KOPT-K1 (cell line): ENCODE data around the gene HAUS7.
"Not testable (repeated sequence)": the region's sequence is repeated elsewhere in the genome, so short reads cannot be mapped to it uniquely, and the experiment has no call there.

Experiments used
- H3K27ac ChIP-seq: fragments of 200-600 bp; sonication (generic); 2 replicates; pipeline ENCODE4 v1.5.1; 2016; ENCODE audit warnings: antibody characterized with exemption, mild to moderate bottlenecking, low read depth, low read length; ENCODE audit not compliant: poor library complexity, severe bottlenecking
- H3K36me3 ChIP-seq: fragments of 200-600 bp; sonication (generic); 2 replicates; pipeline ENCODE4 v1.5.1; 2017; ENCODE audit warnings: antibody characterized with exemption, mild to moderate bottlenecking, low read length, moderate library complexity; ENCODE audit not compliant: insufficient read depth
- H3K9me3 ChIP-seq: fragments of 200-600 bp; sonication (generic); 2 replicates; pipeline ENCODE4 v1.5.1; 2017; ENCODE audit warnings: antibody characterized with exemption, low read length, mild to moderate bottlenecking; ENCODE audit not compliant: insufficient read depth, poor library complexity, severe bottlenecking

The HAUS7 gene

DNA sequence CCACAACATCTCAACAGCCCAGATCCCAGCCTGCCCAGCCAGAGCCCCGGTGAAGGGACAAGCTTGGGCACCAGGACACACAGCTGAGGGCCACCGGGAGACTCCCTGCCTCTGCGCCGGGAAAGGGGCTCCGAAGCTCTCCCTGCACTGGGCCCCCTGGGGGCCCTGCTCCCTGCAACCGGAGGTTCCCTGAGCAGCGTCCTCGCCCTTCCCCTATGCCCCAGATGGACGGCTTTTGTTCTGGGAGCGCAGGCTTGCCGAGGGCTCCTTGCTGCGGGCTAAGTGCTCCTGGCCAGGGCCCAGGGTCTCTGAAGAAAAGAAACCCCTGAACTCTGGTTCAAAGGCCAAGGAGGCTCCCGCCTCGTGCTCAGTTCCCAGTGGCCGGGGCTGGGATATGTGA lies 60.0 kb downstream of the HAUS7 start:
- Histone ChIP-seq H3K36me3 (no peaks in the 10 kb centered on the region), H3K9me3 (no peaks in the 10 kb centered on the region), H3K27ac (no peak overlapping the region)

DNA sequence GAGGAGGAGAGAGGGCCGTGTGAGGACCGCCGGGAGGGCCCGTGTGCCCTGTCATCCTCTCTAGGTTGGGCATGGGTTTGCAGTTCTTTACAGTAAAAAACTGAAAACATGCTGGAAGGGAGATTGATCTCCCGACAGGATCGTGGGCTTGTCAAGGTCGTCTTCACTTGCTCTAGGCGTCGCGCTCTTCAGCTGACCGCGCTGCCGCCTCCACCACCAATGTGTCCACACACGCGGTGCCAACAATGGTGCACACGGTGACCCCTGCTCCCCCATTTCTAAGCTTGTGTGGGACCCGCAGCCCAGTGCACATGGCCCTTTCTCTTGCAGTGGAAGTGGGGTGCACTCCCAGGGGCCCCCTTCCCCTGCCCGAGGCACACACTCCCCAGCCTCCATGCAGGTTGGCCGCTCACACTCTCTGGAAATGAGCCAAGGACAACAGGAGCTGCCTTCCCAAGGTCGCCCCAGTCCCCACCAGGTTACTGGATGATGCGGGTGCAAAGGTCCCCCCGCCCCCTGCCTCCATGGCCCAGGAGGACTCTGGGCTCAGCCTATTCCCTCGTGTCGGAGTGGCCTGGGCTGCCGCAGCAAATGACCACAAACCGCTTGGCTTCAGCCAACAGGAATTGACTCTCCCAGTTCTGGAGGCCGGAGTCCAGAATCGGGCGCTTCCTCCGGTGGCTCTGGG lies 60.8 kb downstream of the HAUS7 start:
- H3K9me3 ChIP-seq: no peaks in the 10 kb centered on the region
- H3K36me3 ChIP-seq: no peaks in the 10 kb centered on the region
- H3K27ac ChIP-seq: no peak overlapping the region

DNA sequence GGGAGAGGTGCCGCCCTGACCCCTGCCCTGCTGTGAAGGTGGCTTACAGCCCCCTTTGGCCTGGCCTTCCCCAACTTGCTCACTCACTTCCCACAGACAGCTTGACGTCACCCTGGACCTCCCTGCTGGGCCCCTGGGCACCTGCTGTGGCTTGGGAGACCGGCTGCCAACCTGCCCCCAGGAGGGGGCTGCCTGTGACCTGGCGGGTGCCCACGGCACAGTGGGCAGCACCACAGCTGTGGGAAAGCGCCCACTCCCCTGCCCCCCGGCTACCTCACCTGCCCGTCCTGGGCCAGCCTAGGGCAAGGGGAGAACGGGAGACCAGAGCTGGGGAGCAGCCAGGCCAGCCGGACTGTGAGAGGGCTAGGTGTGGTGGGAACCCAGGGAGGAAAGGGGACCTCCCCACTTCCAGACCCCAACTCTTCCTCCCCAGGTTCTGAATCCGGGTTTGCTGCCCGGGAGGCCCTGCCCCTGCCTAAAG lies 61.5 kb downstream of the HAUS7 start:
- no peaks in the 10 kb centered on the region for H3K36me3 ChIP-seq
- no peaks in the 10 kb centered on the region for H3K9me3 ChIP-seq
- H3K27ac ChIP-seq: no peak overlapping the region

DNA sequence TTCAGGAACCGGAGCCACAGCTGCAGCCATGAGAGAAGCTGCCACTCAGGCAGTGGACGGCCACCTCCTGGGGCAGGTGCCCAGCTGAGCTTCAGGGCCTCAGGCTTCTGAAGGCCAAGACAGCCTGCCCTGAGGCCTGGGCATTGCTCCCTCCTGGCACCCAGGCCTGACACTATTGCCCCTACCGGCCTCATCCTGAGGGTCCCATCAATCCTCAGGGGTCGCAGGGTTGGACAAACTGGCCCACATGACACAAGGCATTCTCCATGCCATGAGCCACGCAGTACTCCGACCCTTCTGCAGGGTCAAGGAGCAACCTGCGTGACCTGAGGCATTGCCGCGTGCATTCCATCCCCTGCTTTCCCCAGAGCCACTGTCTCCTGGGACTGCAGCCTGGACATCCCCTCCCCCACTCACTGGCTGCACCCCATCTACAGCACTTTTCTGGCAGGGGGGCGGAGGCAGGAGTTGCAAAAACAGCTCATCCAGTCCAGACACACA lies 62.1 kb downstream of the HAUS7 start:
- no peaks in the 10 kb centered on the region for H3K36me3 ChIP-seq
- H3K27ac ChIP-seq: no peak overlapping the region
- H3K9me3 ChIP-seq: no peaks in the 10 kb centered on the region

DNA sequence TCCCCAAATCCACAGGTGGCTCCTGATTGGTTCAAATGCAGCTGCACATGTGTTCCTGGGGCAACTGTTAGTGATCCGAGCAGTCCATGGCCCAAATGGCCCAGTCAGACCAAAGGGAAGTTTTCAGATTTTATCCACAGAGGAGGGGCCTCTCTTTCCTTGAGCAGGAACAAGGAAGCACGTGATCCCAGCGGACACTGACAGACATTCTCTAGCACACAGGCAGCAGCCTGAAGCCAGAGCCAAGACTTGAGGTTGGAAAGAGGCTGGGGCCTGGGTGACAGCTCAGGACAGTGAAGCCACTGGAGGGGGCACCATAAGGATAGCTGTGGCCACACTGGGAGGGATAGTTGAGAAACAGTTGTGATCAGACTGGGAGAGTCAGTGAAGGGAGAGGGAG lies 62.6 kb downstream of the HAUS7 start:
- Histone ChIP-seq H3K9me3 (no peaks in the 10 kb centered on the region), H3K36me3 (no peaks in the 10 kb centered on the region), H3K27ac (no peak overlapping the region)

DNA sequence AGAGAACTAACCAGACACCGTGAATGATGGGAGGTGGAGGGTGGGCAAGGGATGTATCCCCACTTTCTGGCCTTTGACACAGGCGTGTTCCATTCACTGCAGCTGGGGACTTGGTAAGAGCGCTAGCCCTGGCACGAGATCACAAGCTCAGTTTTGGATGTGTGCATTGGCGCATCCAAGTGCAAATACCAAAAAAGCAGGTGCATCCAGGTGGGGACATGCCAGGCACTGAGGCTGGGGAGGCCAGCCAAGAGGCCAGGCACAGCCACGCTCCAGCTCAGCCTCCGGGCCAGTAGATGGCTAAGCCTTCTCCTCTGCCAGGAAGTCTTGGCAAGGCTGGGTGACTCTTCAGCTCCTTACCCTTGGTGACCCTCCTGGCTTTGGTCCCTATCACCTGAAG lies 63.5 kb downstream of the HAUS7 start:
- Histone ChIP-seq H3K9me3 (no peaks in the 10 kb centered on the region), H3K27ac (no peak overlapping the region), H3K36me3 (no peaks in the 10 kb centered on the region)

DNA sequence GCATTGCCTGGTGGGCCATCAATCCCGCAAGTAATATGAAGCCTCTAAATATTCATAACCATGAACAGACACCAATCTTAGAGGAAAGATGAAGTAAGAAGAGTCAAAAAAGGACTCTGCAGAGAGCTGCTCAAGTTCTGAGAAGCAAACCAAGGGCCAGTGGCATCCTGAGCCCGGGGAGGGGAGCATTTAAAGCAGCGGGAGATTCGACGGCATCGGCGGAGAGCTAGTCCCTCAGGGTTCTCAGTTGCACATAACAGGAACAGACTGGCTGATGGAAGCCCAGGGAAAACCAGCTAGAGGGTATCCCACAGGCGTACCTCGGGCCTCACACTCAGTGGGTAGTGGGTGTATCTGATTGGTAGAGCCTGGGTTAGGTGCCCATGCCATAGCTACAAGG lies 64.4 kb downstream of the HAUS7 start:
- H3K36me3 ChIP-seq: no peaks in the 10 kb centered on the region
- H3K27ac ChIP-seq: no peak overlapping the region
- H3K9me3 ChIP-seq: no peaks in the 10 kb centered on the region

DNA sequence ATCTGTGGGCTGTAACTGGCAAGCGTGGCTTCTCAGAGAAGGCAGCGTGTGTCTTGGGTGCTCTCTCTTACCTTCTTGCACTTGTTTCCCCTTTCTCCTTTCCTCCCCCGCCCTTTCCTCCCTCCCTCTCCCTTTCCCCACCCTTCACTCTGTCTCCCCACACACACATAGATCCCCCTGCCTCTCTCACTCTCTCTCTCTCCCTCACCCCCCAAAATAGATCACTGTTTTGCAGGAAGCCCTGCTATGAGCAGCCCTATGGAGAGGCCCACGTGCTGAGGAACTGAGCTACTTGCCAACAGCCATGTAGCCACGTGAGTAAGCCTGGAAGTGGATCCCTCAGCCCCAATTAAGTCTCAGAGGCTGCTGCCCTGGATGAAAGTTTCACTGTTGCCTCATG lies 65.0 kb downstream of the HAUS7 start:
- Histone ChIP-seq H3K9me3 (no peaks in the 10 kb centered on the region), H3K36me3 (no peaks in the 10 kb centered on the region), H3K27ac (no peak overlapping the region)

DNA sequence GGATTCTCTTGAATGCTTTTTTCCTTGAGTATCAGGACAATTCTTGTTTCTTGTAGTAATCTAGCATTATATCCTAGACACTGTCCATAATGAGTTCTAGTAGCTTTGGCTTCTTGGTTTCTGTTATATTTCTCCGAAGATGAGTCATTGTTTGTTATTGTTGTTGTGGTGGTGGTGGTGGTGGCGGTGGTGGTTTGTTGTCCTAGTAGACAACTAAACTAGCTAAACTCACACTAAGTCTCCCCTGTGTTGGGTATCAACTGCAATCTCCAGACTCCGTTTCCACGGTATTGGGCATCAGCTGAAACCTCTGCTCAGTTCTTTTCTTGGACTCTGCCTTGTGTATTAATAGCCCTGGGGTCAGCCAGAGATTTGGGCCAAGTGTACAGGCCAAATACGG lies 66.0 kb downstream of the HAUS7 start:
- H3K27ac ChIP-seq, H3K36me3 ChIP-seq, H3K9me3 ChIP-seq: not testable (repeated sequence)

DNA sequence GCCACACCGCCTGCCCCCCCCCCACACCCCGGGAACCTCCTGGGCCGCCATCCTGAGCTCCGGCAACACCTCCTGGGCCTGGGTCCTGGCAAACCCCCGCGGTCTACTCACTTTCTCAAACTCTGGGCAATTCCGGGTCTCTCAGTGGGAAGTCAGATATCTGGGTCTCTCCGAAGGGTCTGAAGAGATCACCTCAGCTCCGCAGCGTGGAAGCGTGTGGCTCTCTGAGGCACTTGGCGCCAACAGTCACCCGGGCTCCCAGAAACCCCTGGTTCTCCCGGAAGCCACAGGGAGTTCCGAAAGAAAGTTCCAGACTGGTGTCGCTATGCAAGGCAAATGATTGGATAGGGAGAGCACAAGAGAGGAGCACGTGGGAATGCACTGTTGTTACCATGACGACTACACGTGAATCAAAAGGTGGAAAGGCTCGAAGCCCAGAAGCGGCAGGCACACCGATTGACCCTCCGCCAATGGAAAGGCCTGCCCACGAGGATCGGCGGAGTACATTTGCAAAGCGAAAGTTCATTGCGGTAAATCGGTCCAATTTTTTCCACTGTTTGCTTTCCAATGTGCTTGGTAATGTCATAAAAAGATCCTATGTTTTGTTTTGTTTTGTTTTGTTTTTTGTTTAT lies 69.1 kb downstream of the HAUS7 start, which contains the start of gene PNMA6E:
Gene PNMA6E (minus strand): TSS at position 218 of the 632 bp plus-strand sequence. CDS start 2,501 bp downstream, outside the sequence.
- H3K9me3 ChIP-seq: no peaks in the 10 kb centered on the region
- no peaks in the 10 kb centered on the region for H3K36me3 ChIP-seq
- no peak within 1 kb of the TSS for H3K27ac ChIP-seq

DNA sequence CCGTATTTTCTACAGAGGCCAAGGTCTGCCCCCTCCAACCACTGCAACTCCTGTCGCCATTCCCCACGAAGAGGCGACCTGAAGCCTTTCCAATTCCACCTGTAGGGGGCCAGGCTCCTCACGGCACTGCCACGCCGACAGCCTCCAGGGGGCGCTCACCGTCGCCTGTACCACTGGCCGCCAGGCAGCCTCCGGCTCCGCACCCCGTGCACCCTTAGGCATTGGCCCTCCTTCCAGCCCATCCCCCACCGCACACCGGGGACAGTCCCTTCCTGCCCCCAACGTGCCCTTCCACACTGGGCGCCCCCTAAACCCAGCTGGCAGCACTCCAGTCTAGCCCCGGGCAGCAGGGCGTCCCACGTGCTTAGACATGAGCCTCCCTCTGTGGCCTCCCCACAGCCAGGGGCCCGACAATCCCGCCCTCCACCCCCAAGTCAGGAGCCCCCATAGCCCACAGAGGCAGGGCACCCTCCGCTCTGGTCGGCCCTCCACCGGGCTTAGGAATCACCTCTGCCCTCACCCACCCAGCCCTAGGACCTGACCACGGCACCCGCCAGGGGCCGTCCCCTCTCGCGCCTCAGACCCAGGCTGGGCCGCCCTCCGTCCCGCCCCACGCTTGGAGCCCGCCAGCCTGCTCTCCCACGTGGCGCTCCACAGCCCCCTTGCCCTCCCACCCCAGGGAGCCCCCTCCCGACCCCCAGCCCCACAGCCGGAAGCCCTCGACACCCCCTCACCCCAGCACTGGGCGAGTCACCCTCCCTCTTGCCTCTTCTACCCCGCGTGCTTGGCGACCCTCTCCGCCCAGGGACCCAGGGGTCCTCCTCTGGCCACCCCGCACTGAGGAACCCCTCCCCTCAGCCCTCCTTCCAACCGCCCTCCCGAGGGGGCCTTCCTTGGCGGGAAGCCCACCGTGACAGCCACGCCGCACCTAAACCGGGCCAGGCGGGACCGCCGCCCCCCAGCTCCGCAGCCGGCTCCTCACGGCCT lies 69.9 kb downstream of the HAUS7 start:
- H3K9me3 ChIP-seq: no peaks in the 10 kb centered on the region
- no peaks in the 10 kb centered on the region for H3K36me3 ChIP-seq
- no peak overlapping the region for H3K27ac ChIP-seq

DNA sequence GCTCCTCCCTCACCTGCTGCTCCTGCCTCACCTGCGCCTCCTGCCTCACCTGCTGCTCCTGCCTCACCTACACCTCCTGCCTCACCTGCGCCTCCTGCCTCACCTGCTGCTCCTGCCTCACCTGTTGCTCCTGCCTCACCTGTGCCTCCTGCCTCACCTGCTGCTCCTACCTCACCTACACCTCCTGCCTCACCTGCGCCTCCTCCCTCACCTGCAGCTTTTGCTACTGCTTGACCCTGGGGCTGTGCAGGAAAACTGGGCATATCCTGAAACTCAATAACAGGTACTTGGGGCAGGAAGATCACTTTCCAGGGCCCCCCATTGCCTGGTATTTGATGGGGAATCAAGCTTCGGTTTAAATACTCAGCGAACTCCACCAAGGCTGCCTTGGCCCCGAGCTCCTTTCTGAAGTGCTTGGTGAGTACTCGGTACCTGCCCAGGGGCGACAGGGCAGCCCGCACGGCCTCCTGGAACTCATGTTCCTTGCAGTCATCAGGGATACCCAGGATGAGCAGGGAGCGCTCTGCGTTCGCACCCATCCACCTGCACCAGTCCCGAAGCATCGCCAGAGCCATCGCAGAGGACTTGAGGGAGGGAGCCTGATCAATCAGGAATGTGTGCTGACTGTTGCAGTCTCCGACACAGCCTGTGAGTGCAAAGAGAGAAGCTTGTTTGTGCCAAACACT lies 72.0 kb downstream of the HAUS7 start:
- H3K27ac ChIP-seq: no peak overlapping the region
- H3K9me3 ChIP-seq: no peaks in the 10 kb centered on the region

More for the DNA sequence above, 72.0 kb downstream of the HAUS7 start:
- H3K36me3 ChIP-seq: no peaks in the 10 kb centered on the region
